Measurements from ENCODE around the gene FAM184B. TPM values are rescaled to one million over a fixed set of nuclear protein-coding genes. Genes with fewer than 3 reads are reported as not detected.

Gene FAM184B
- polyA plus RNA-seq, 1 experiment: 0.01 TPM

DNA sequence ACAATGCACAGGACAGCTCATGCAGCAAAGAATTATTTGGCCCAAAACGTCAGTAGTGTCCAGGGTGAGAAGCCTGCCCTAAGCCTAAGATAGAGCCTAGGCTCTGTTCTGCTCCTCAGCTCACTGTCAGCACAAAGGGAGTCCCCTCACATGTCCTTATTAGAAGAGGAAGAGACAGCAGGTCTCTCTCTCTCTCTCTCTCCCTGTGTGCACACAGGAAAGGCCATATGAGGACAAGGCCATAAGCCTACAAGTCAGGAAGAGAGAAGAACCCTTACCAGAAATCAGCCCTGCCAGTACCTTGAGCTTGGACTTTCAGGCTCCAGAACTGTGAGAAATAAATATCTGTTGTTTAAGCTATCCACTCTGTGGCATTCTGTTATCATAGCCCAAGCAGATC, 20.4 kb downstream of the FAM184B start:
- ChIA-PET POLR2A (no interaction called here), CTCF (no interaction called here)
- Histone ChIP-seq H3K36me3 (ENCODE audit: control insufficient read depth, insufficient read depth, low read length) (no peaks in the 10 kb centered on the region), H3K27me3 (ENCODE audit: control insufficient read depth, insufficient read depth, low read length) (peaks cover 2% of the 10 kb centered on the region; the same call in 1 of the 2 replicates), H3K4me3 (ENCODE audit: low read depth, low read length) (no peak overlapping the region)
- DNase-seq (ENCODE audit: low read depth): no peak
- TF ChIP-seq, protein P1, sequence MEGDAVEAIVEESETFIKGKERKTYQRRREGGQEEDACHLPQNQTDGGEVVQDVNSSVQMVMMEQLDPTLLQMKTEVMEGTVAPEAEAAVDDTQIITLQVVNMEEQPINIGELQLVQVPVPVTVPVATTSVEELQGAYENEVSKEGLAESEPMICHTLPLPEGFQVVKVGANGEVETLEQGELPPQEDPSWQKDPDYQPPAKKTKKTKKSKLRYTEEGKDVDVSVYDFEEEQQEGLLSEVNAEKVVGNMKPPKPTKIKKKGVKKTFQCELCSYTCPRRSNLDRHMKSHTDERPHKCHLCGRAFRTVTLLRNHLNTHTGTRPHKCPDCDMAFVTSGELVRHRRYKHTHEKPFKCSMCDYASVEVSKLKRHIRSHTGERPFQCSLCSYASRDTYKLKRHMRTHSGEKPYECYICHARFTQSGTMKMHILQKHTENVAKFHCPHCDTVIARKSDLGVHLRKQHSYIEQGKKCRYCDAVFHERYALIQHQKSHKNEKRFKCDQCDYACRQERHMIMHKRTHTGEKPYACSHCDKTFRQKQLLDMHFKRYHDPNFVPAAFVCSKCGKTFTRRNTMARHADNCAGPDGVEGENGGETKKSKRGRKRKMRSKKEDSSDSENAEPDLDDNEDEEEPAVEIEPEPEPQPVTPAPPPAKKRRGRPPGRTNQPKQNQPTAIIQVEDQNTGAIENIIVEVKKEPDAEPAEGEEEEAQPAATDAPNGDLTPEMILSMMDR (IDR thresholded peaks at IDR 0.05; ENCODE audit: insufficient read depth, low read depth, low read length): no peak

DNA sequence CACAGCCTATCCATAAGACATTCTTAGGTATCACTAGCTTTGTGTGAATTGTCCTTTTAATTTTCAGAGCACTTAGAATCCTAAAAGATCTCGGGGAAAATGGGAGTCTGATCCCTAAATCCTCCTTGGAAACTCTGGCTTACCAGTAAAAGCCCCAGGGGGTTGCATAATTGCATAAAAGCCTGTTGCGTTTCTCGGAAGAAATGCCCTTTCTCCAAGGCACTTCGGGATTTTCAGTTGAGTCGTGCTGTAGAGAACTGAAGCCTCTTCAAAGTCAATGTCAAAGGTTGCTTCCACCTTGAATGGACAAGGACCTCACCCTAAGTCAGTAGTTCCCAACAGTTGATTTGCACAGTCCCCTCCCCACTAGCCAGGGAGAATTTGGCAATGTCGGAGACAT, 20.8 kb downstream of the FAM184B start:
- Histone ChIP-seq H3K27me3 (ENCODE audit: control insufficient read depth, insufficient read depth, low read length) (0 out of 2 replicates have a peak, but pooled peaks cover 2% of the 10 kb centered on the region), H3K4me3 (ENCODE audit: low read depth, low read length) (no peak overlapping the region), H3K36me3 (ENCODE audit: control insufficient read depth, insufficient read depth, low read length) (no peaks in the 10 kb centered on the region)
- POLR2A ChIA-PET: no interaction called here
- TF ChIP-seq, protein P1 (IDR thresholded peaks at IDR 0.05; ENCODE audit: insufficient read depth, low read depth, low read length): no peak
- CTCF ChIA-PET: no interaction called here
- DNase-seq (ENCODE audit: low read depth): no peak

DNA sequence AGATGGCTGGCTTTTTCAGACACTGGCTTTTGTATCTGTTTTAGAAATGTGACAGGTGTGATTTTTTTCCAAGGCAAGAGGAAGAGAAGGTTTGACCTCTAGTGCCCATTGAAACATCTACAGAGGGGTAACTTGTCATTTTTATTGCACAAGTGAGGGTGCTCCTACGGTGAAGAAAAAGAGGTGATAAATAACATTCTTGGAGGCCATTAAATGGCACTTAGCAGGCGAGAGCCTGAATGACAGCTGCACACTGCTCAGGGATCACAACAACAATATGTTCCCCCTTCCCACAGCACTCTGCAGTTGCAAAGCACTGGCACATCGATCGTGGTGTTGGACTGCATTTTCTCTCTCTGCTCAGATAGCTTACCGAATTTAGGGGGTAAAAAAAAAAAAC, 22.9 kb downstream of the FAM184B start:
- DNase-seq (ENCODE audit: low read depth): no peak
- POLR2A ChIA-PET: no interaction called here

DNA sequence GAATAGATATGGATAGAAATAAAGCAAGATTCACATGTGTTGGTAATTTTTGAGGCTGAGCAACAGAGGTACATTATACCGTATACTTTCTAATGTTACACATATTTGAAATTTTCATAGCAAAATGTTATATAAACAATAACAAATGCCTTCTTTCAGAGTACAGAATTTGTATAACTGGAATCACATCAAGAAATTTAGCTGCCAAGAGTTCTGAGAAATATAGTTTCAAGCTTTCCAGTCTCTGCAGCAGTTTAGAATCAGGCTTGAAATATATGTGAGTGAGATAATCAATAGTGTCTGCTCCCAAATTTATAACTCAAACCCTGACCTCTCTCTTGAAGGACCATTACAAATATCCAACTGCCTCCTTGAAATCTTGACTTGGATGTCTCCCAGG, 23.8 kb downstream of the FAM184B start:
- Histone ChIP-seq H3K4me3 (ENCODE audit: low read depth, low read length) (no peak overlapping the region), H3K27me3 (ENCODE audit: control insufficient read depth, insufficient read depth, low read length) (0 out of 2 replicates have a peak, but pooled peaks cover 2% of the 10 kb centered on the region), H3K36me3 (ENCODE audit: control insufficient read depth, insufficient read depth, low read length) (no peaks in the 10 kb centered on the region)
- ChIA-PET CTCF (no interaction called here), POLR2A (no interaction called here)
- TF ChIP-seq, protein P1 (IDR thresholded peaks at IDR 0.05; ENCODE audit: insufficient read depth, low read depth, low read length): no peak
- DNase-seq (ENCODE audit: low read depth): no peak

More for the DNA sequence above, 22.9 kb downstream of the FAM184B start:
- TF ChIP-seq, protein P1 (IDR thresholded peaks at IDR 0.05; ENCODE audit: insufficient read depth, low read depth, low read length): no peak
- CTCF ChIA-PET: no interaction called here
- Histone ChIP-seq H3K36me3 (ENCODE audit: control insufficient read depth, insufficient read depth, low read length) (no peaks in the 10 kb centered on the region), H3K27me3 (ENCODE audit: control insufficient read depth, insufficient read depth, low read length) (0 out of 2 replicates have a peak, but pooled peaks cover 2% of the 10 kb centered on the region), H3K4me3 (ENCODE audit: low read depth, low read length) (no peak overlapping the region)

DNA sequence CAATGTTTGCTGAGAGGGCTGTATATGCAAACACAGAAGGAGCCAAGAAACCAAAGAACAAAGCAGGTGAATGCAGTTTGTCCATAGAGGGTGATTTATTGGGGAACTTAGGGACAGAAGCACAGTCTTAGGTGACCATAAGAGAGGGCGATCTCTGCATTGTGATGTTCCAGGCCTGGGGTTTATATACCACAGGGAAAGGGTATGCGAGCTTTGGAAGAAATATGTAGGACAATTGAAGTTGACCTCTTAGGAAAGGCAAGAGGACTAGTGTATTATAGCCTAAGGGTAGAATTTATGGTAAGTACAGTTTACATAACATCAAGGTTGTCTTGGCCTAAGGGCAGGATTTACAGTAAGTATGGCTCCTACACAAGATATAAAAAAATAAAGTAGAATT, 27.8 kb downstream of the FAM184B start:
- H3K36me3 ChIP-seq (ENCODE audit: control insufficient read depth, insufficient read depth, low read length): no peaks in the 10 kb centered on the region
- no peak overlapping the region for H3K4me3 ChIP-seq (ENCODE audit: low read depth, low read length)
- H3K27me3 ChIP-seq (ENCODE audit: control insufficient read depth, insufficient read depth, low read length): no peaks in the 10 kb centered on the region; the same call in 1 of the 2 replicates
- TF ChIP-seq, protein P1 (IDR thresholded peaks at IDR 0.05; ENCODE audit: insufficient read depth, low read depth, low read length): no peak
- no peak for DNase-seq (ENCODE audit: low read depth)
- CTCF ChIA-PET: no interaction called here
- POLR2A ChIA-PET: no interaction called here

All from BJ (cell line).